Esophagus squamous epithelium (tissue), 5 donors: ENCODE data around the gene TIGIT. TPM values are rescaled to one million over a fixed set of nuclear protein-coding genes. Genes with fewer than 3 reads are reported as not detected.

ENCODE experiments used
- DNase-seq: peaks from one replicate; lab custom pipeline; 2025; lab: John Stamatoyannopoulos, UW
- H3K27ac ChIP-seq, 4 donors: fragments of 200-600 bp; sonication (generic); one replicate each; pipeline ENCODE4 v1.5.1; 2016 to 2019; ENCODE audit warnings: mild to moderate bottlenecking in 1 of 4
- H3K27me3 ChIP-seq, 4 donors: fragments of 200-600 bp; sonication (generic); 1 replicate in 3 of 4; 2 replicates in 1 of 4; pipeline versions ENCODE4 v1.5.1 to v1.6.0; 2017 to 2021; ENCODE audit warnings: antibody characterized with exemption in 1 of 4
- H3K36me3 ChIP-seq, 3 donors: fragments of 200-600 bp; sonication (generic); one replicate each; pipeline ENCODE4 v1.5.1; 2016 to 2019
- H3K4me1 ChIP-seq, 3 donors: fragments of 200-600 bp; sonication (generic); one replicate each; pipeline ENCODE4 v1.5.1; 2017 to 2019
- H3K4me3 ChIP-seq, 4 donors: fragments of 200-600 bp; sonication (generic); 1 replicate in 3 of 4; 2 replicates in 1 of 4; pipeline ENCODE4 v1.5.1; 2016 to 2019; ENCODE audit warnings: mild to moderate bottlenecking in 2 of 4, moderate library complexity in 1 of 4
- H3K9me3 ChIP-seq, 3 donors: fragments of 200-600 bp; sonication (generic); one replicate each; pipeline ENCODE4 v1.5.1; 2016 to 2019
- CTCF ChIP-seq, 6 experiments: fragments of 450-650 bp in 4 of 6; fragments of 200-600 bp in 2 of 6; sonication (generic) in 2 of 6; IDR thresholded peaks; one replicate each; pipeline ENCODE4 v1.5.1; 2016 to 2019; ENCODE audit warnings: antibody characterized with exemption in 6 of 6, mild to moderate bottlenecking in 4 of 6, moderate library complexity in 4 of 6
- POLR2A ChIP-seq, 4 donors: fragments of 450-650 bp; IDR thresholded peaks; one replicate each; pipeline ENCODE4 v1.6.1; 2017; ENCODE audit warnings: antibody characterized with exemption in 4 of 4, mild to moderate bottlenecking in 4 of 4, moderate library complexity in 3 of 4
- WGBS, 2 donors: methylation state at CpG; one replicate each; pipeline ENCODE4 v1.1.5; 2018; 5-methylcytosine and 5-hydroxymethylcytosine counted together
- intact Hi-C: fragments of 100-400 bp; cut with DNase I; formaldehyde crosslinking; loops from one replicate; pipeline ENCODE4 v1.15.0; 2022
- total RNA-seq, 4 donors: library from RNA; depleted of rRNA; stranded (reverse); fragments of >200 nt; gene quantifications; one replicate each; pipeline ENCODE4 v1.1.0, GENCODE V29; 2016
- donor health status: DM: yes; HTN: yes; CAD: no.

TIGIT gene
- total RNA-seq, result under 1 TPM; 0.26 to 0.94 (median 0.72) TPM

GRCh38 chr3:114293838-114294535 lies at the start of gene TIGIT:
Gene TIGIT (plus strand): TSS chr3:114294028. CDS start chr3:114294062, 34 bp downstream.
- WGBS, 2 donors, result 70 to 83% methylated on average over 5 to 7 of the region's 7 CpGs
- H3K9me3 ChIP-seq, result no peaks in the 10 kb centered on the region
- peak within 1 kb of the TSS in 2 of 4 donors; percentile 2 to 26 for H3K4me3 ChIP-seq
- H3K36me3 ChIP-seq, result no peaks in the 10 kb centered on the region
- no peak for DNase-seq
- H3K27me3 ChIP-seq, result no peaks in the 10 kb centered on the region
- intact Hi-C loops, result no loop called here
- peak within 1 kb of the TSS in 2 of 4 donors; percentile 14 to 29 for H3K27ac ChIP-seq
- no peaks in the 10 kb centered on the region for H3K4me1 ChIP-seq
- peak in 1 of 4 donors; percentile 11 for TF ChIP-seq POLR2A (IDR thresholded peaks at IDR 0.05)
- TF ChIP-seq CTCF (IDR thresholded peaks at IDR 0.05), result no peak

GRCh38 chr3:114252954-114253353 lies 40.9 kb upstream of the TIGIT start:
- no peaks in the 10 kb centered on the region for H3K27me3 ChIP-seq
- TF ChIP-seq CTCF (IDR thresholded peaks at IDR 0.05), result no peak
- TF ChIP-seq POLR2A (IDR thresholded peaks at IDR 0.05), result no peak
- peaks cover 0 to under 1% (median 0%) of the 10 kb centered on the region in 3 donors for H3K9me3 ChIP-seq
- WGBS, 2 donors, result 57 to 89% methylated on average over 1 of the region's 1 CpG
- H3K27ac ChIP-seq, result no peak overlapping the region
- no peak for DNase-seq
- H3K4me1 ChIP-seq, result no peaks in the 10 kb centered on the region
- H3K4me3 ChIP-seq, result no peak overlapping the region
- H3K36me3 ChIP-seq, result no peaks in the 10 kb centered on the region
- intact Hi-C loops, result no loop called here

GRCh38 chr3:114253505-114253904 lies 40.3 kb upstream of the TIGIT start:
- intact Hi-C loops, result no loop called here
- TF ChIP-seq CTCF (IDR thresholded peaks at IDR 0.05) (no peak), POLR2A (IDR thresholded peaks at IDR 0.05) (no peak)
- H3K27me3 ChIP-seq, result no peaks in the 10 kb centered on the region
- DNase-seq, result no peak
- WGBS, 2 donors, result 64 to 78% methylated on average over 1 of the region's 1 CpG
- peaks cover 0 to 6% (median 0%) of the 10 kb centered on the region in 3 donors for H3K9me3 ChIP-seq
- H3K27ac ChIP-seq, result no peak overlapping the region
- H3K36me3 ChIP-seq, result no peaks in the 10 kb centered on the region
- no peak overlapping the region for H3K4me3 ChIP-seq
- H3K4me1 ChIP-seq, result no peaks in the 10 kb centered on the region

- no peak for DNase-seq
- H3K27me3 ChIP-seq, result no peaks in the 10 kb centered on the region
- 81 to 83% methylated on average over 1 of the region's 1 CpG for WGBS, 2 donors
- H3K36me3 ChIP-seq, result no peaks in the 10 kb centered on the region
- H3K4me1 ChIP-seq, result no peaks in the 10 kb centered on the region
- H3K27ac ChIP-seq, result no peak overlapping the region
- H3K9me3 ChIP-seq, result peaks cover 0 to 12% (median 0%) of the 10 kb centered on the region in 3 donors
- no peak overlapping the region for H3K4me3 ChIP-seq
- TF ChIP-seq POLR2A (IDR thresholded peaks at IDR 0.05) (no peak), CTCF (IDR thresholded peaks at IDR 0.05) (no peak)
- intact Hi-C loops, result no loop called here
Measured at GRCh38 chr3:114259566-114259965, 34.3 kb upstream of the TIGIT start.

GRCh38 chr3:114260152-114260551 lies 33.7 kb upstream of the TIGIT start:
- TF ChIP-seq CTCF (IDR thresholded peaks at IDR 0.05), result no peak
- no peak for TF ChIP-seq POLR2A (IDR thresholded peaks at IDR 0.05)
- Histone ChIP-seq H3K36me3 (no peaks in the 10 kb centered on the region), H3K27ac (no peak overlapping the region), H3K27me3 (no peaks in the 10 kb centered on the region), H3K4me3 (no peak overlapping the region), H3K4me1 (no peaks in the 10 kb centered on the region), H3K9me3 (peaks cover 0 to 12% (median 0%) of the 10 kb centered on the region in 3 donors)
- intact Hi-C loops, result no loop called here
- no peak for DNase-seq
